Activated CD8-positive, alpha-beta memory T cell treated with anti-CD3 and anti-CD28 coated beads, Interleukin-2, amount 50 U/mL, for 4 hours (primary cell): Measurements from ENCODE around the gene CFAP92.
A peak's percentile ranks its signal among the peaks of the same experiment; 100 is the strongest.
"Not testable (repeated sequence)": the region's sequence is repeated elsewhere in the genome, so short reads cannot be mapped to it uniquely, and the experiment has no call there.

Experiments used
- DNase-seq: peaks from one replicate; pipeline ENCODE4 v3.0.0-alpha.2; 2020

Gene CFAP92

DNA sequence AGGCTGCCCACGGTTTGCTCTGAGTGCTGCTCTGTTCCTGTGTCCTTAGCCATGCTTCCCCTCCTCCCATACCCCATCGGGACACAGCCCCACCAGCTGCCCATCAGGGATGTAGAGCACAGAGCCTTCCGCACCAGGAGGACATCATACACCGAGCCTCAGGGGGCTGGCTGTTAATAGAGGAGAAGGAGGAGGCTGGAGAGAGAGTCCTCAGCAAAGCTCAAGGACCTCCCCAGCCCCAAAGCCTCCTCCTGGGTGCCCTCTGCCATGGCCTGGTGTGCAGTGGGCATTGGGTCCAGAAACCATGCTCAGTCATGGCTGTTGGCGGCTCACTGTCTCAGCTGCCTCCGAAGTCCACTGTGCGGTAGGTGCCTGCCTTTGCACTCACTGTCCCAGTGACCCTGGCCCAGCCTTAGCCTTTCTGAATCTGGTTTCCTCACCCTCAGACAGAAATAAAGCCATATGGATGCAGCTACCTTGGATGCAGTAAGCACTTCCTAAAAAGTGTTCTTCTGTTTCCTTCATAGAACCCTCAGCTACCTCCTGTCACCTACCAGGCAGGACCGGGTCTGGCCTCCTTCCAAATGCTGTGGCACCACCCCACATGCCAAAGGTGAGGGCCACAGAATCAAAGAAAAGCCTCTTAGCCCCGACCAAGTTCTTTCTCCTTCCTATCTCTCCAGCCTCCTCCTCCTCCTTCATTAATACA lies 60.5 kb downstream of the CFAP92 start:
- no peak for DNase-seq

DNA sequence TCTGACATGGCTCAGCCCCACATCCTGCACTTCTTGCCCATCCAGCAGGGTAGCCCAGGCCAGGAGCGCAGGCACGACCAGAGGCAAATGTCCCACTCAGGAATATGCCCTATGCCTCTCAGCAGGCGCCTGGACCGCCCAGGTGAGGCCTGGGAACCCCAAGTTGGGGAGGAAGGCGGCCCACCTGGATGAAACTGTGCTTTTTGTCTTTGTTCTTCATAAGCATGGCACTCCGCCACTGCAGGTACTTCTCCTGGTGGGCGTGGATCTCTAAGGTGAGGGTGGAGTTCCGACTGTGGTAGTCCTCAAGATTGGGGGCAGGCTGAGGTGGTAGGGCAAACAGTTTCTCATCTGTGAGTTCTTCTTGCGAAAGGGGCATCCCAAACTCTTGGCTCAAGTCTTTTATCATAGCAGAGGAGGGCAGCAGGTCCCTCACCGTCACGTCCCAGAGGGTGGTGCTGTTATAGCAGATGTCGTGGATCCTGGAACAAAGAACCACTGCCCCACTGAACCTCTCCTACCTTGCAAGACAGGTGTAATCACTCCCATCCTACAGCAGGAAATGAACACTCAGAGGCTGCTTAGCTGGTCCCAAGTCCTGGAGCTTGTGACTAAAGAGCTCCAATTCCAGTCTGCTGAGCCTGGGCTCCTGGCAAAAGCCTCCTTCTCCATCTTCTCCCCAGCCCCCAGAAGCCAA lies 61.2 kb downstream of the CFAP92 start:
- no peak for DNase-seq

DNA sequence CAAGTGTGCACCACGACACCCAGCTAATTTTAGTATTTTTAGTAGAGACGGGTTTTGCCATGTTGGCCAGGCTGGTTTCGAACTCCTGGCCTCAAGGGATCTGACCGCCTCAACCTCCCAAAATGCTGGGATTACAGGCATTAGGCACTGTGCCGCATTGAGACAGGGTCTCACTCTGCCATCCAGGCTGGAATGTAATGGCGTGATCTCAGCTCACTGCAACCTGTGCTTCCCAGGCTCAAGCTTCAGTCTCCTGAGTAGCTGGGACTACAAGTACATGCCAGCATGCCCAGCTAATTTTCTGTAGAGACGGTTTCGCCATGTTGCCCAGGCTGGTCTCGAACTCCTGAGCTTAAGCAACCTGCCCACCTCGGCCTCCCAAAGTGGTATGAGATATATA lies 62.8 kb downstream of the CFAP92 start:
- no peak for DNase-seq

DNA sequence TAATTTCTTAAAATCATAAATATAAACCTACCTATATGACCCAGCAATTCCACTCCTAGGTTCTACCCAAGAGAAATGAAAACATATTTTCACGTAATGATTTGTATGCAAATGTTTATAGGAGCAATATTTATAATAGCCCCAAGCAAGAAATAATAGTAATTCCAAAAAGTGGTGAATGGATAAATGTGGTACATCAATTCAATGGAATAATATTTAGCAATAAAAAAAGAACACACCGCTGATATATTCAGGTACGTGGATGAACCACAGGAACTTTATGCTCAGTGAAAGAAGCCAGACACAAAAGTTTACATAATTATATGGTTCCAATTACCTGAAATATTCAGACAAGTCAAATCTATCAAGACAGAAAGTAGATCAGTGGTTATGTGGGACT lies 64.5 kb downstream of the CFAP92 start:
- DNase-seq = no peak

DNA sequence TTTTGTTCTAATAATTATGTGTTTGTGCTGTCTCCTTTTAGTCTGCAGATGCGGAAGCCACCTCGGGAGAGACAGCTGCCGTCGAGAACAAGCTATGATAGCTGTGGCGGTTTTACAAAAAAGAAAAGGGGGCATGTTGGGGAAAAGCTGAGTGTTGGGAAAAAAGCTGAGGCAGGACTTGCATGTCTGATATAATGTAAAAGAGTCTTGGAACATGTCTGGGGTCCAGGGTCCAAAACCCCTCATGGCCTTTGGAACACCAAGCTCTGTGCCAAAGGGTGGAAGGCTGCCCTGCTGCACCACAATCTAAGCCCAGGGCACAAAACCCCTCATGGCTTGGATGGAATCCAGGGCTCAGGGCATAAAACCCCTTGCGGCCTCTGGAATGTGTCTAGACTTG lies 69.9 kb downstream of the CFAP92 start:
- DNase-seq = not testable (repeated sequence)

DNA sequence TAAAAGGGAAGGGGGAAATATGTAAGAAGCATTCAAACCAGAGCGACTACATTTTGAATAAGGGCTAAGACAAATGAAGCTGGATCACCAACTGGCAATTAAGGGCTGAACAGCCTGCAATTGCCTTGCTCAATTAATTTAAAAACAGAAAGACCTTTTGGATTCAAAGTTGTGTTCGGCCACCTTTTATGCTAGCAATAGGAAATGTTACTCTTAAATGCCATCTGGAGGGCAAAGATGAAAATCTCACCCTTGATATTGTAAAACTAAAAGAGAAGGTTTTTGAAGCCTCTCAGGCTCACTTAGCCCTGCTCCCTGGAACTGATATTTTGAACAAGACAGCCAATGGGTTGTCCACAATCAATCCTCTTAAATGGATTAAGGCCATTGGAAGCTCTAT lies 70.3 kb downstream of the CFAP92 start:
- no peak for DNase-seq

DNA sequence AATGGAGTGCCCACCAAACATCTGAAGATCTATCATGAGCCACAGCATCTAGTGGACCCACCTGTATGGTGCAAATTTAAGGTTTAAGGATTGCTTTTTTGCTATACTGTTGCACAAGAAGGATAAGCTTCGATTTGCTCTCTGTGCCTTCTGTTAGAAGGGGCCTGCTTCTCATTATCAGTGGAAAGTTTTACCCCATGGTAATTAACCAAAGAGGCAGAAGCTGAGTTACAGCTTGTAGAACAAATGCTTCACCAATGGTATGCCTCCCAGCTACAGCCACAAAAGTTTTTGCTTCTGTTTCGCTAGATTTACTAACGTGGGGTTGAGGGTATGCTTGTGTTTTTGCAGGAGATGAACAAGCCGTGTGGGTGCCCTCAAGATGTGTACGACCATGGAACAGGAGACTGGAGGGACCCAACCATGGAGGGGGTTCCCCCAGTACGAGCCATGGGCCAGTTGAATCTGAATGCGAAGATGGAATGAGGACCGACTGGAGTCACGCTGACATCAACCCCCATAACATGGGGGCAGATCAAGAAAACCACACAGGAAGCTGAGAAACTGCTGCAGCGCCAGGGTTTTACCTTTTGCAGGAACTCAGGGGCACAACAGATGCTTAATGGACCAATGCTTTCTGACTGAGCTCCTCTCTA lies 70.9 kb downstream of the CFAP92 start:
- peak; percentile 52 for DNase-seq

DNA sequence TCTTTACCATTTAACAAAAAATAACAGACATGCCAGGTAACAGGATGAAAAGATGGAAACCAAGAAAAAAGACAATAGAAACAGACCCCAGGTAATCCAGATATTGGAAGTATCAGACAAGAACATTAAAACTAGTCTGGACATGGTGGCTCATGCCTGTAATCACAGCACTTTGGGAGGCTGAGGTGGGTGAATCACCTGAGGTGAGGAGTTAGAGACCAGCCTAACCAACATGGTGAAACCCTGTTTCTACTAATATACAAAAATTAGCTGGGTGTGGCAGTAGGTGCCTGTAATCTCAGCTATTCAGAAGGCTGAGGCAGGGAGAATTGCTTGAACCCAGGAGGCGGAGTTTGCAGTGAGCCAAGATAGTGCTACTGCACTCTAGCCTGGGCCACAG lies 73.9 kb downstream of the CFAP92 start:
- DNase-seq = no peak

DNA sequence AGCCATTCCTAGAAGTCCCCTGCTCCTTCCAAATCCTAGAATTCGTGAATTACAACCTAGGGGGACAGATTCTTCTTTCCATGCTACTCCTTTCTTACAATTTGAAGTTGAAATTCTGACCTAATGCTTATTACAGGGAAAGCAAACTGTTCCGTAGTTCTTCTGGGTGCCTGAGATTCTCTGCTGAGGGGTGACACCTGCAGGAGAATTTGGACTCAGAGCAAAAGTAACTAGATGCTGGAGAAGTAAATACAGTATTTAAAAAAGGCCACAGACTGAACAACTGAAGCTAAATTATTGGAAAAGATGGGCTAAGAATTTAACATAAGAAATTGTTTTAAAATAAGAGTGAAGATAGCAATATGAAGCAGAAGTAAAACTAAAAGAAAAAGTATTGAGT lies 76.6 kb downstream of the CFAP92 start:
- no peak for DNase-seq

DNA sequence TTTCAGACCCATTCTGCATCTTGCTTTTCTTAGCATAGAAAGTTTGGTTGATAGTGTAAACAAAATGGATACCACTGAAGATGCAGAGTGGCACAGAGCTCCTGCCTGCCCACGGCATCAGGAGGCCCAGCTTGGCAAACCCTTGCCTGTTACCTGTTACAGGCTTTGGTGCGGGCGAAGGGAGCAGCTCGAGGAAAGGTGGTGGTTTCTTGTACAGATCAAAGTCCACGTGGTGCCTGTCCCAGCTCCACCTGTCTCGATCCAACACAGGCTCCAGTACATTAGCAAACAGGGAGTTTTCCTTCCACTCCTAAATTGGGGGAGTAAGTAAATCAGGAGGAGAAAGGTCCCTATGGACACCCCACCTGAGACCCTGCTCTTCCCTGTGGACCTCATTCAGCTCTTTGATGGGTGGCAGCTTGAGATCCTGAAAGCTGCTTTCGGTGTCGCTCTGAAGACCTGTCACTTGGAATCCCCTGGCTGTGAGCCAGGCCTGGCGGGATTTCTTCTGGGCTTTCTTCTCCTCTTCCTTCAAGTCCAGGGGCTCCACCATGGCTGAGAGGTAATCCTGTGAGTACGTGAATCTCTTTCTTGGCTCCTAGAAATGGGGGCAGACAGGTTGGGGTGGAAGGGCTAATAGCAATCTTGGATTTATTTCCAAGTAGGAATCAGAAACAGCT lies 78.8 kb downstream of the CFAP92 start:
- no peak for DNase-seq

DNA sequence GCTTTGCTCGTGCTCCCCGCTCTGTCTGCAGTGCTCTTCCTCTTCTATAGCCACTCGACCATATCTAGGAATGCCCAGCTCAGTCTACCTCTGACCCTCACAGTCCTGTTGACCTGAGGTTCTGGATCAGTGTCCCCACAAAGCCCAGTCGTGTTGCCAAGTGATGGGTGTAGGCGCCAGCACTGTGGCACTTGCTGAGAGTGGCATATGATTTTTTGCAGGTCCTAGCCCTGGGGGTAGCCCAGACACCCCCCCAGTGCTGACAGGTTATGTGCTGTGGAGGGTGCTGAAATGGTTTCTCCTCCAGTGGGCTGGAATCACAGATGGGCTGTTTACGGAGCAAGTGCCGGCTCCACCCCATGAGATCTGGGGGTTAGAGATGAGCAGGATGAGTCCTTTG lies 82.0 kb downstream of the CFAP92 start:
- DNase-seq = no peak

DNA sequence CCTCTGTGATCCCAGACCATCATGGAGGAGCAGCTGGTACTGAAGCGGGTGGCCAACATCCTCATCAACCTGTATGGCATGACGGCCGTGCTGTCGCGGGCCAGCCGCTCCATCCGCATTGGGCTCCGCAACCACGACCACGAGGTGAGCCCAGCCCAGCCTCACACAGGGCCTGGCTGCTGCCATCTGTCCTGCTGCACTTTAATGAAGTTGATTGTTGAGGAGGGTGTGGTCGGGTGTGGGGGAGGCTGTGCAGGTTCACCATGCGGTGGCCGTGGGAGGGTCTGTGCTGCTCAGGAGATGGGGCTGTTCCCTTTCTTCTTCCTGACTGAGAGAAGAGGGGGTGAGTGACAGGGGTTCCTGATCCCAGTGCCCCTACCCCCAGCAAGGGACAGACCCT lies 83.9 kb downstream of the CFAP92 start:
- no peak for DNase-seq

DNA sequence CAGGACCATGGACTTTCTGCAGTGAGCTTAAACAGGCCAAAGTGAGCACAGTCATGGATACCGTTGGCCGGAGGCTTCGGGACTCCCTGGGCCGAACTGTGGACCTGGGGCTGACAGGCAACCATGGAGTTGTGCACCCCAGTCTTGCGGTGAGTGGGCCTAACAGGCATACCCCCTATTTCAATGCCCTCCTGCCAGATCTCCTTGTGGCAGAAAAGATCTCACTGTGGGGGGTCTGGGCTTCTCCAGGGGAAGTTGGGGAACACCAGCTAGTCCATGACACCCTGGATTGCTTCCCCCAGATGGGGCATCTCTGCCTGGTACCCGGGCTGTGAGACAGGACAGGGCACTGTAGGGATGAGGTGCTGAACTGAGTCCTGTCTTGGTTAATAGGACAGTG lies 84.9 kb downstream of the CFAP92 start:
- no peak for DNase-seq

DNA sequence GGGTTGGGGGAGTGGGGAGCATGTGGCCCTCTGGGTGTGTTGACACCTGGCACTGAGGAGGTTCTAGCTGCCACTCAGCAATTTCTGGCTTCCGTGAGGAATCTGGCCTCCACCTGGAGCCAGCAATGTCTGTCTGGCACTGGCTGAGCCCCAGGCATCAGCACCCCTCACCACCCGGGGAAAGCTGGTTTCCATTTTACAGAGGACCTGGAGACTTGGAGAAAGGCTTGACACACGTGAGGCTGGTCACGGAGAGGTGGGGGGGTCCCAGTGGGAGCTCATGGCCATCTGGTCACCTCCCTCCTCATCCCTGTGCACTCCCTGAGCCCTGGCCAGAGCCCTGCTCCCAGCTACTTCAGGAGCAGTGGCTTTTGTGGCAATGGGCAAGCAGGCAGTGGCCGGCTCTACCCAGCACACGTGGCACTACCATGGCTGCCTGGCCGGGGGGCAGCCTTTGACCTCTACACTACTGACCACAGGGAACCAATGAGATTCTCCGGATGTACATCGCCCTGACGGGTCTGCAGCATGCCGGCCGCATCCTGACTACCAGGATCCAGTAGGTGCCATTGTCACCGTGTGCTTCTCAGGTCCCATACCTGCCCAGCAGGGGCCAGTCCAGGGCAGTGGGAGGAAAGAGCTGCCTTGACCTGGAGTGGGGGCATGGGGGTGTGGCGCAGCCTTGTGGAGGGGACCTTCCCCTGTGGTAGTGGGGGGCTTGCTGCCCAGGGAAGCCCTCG lies 86.0 kb downstream of the CFAP92 start:
- no peak for DNase-seq

DNA sequence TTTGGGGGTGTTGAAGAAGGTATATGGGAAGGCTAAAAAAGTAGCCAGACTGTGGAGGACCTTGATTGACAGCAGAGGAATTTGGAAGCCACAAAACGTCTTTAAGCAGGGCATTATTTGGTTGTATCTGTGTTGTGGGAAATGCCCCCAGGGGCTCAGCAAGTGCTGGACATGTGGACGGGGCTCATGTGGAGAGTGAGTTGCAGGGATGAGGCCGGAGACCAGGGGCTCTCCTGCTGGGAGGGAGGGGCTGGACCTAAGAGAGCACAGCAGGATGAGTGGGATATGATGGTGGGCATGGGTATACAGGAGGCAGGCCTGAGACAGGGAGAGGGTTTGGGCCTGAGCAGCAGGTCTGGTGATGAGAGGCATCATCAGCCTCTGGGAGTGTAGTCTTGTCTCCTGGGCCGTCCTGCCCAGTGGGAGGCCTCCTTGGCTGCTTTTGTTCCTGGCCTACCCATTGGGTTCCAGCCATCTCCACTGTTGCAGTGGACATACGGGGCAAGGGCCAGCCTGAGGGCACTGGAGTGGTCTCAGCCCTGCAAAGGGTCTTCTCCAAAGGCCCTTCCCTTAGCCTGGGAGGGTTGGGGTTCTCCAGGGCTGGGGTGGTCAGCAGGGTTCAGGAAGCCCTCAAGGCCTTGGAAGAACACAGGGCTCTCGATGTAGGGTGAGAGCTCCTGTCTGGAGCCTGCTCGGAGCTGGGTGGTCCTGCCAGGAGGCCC lies 86.9 kb downstream of the CFAP92 start:
- no peak for DNase-seq

DNA sequence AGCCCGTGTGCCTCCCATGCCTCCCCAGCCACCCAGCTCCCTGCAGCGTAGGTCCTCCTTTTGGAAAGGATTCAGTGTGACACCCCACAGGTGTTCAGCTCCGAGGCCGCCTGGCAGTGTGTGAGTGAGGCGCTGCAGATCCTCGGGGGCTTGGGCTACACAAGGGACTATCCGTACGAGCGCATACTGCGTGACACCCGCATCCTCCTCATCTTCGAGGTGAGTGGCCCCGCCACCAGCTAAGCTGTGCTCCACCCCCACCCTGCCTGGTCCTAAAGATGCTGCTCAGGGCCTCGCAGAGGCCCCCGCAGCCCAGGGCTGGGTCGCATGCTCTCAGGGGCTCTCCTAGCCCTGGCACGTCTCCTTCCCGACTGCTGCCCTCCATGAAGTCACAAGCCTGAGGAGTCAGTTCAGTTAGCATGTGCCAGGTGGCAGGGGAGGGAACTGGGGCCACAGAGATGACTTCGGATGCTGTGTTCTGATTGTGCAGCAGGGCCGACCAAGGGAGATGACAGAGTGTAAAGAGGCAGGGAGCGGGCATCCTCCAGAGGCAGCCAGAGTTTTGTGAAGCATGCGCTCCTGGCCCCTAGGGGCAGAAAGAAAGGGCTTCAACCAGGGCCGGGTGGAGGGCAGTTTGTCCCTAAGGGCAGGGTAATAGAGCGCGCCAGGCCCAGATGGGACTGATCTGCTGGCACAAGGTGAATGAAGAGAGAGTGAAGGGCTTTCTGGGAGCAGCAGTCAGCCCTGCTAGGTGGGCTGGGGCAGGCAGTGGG lies 87.7 kb downstream of the CFAP92 start:
- no peak for DNase-seq

DNA sequence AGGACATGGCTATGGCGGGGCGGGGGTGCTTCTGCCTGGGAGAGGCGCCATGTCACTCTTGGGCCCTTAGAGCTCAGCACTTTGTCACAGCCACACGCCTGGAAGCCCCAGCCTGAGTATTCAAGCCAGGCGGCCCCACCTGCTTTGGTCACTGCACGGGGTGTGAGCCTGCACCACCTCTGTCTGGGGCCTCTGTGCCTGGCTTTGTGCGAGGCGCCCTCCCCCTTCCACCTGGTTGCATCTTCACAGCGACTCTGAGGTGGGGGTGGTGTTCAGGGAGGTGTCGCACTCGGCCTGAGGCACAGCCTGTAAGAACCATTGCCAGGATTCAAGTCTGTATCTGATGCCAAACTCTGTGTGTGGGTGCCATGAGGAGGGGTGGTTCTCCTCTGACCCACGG lies 90.4 kb downstream of the CFAP92 start:
- DNase-seq = no peak

DNA sequence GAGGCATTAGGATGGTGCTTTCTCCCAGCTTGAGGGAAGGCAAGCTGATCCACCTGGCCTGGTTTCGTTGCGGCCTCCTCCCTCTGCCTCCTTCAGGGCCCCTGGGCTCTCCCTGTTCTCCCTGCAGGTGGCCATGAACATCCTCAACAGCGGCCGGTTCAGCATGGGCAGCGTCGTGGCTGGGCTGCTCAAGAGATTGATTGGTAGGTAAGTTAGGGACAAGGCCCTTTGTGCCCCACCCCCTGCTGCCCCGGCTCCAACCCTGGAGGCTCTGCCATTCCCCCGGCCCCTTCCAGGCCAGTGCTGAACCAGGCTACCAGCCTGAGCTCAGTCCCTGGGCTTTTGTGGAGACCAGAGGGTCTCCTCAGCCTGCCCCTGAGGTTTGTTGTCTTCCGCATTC lies 91.5 kb downstream of the CFAP92 start:
- DNase-seq = no peak

DNA sequence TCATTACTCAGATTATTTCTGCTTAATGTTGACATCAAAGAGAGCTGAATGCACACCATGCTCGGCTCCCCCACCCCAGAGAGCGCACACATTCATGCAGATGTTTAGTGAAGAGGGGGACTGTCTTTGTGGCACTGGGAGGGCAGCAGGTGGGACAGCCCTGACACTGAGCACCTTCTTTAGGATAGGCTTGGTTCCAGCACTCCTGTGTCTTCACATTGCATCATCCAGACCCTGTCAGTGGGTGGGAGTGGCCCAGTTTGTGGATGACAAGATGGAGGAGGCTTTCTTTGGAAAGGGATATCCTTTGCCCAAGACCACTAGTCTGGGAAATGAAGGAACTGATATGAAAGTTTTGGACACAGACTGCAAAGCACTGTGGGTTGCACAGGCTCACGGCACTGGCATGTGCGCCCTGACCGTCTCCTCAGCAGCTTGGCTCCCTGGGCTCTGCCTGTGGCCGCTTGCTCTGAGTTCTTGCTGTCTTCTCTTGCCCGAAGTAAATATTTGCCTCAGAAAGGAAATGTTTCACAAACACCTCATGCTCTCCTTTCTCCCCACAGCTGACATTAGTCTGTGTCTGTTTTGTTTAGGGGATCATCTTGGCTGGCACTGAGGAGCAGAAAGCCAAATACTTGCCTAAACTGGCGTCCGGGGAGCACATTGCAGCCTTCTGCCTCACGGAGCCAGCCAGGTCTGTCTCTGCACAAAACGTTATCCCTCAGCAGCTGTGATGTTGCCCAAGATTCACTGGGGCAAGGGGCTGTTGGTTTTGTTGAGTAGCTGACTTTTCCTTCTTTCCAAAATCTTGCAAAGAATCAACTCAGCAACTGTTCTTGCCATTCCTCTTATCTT lies 97.8 kb downstream of the CFAP92 start:
- no peak for DNase-seq

DNA sequence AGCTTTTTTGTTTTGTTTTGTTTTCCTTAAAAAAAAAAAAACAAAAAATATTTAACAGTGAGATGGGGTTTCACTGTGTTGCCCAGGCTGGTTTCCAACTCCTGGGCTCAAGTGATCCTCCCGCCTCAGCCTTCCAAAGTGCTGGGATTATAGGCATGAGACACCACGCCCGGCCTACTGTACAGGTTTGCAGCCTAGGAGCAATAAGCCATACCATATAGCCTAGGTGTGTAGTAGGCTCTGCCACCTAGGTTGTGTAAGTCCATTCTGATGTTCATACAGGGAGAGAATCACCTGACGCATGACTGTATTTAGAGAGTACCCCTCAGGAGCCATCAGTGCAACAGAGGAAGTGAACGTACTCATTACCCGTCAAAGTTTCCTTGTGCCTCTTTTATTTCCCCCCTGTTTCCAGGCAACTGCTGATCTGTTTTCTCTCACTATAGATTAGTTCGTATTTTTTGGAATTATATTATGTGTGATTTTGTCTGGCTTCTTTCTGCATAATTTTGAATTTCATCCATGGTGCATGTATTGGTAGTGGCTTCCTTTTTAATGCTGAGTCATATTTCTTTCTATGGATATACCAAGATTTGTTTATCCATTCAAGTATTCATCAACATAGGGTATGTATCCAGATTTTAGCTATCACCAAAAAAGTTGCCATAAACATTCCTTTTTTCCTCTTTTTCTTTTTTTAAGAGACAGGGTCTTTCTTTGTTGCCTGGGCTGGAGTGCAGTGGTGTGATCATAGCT lies 104.6 kb downstream of the CFAP92 start:
- DNase-seq = no peak
